SU-DHL-6 (cell line): ENCODE measurements around the gene ANKRD34A.

Source experiments
- H2AFZ ChIP-seq: fragments of 200-600 bp; sonication (generic); 2 replicates; pipeline ENCODE4 v1.6.1; 2014; ENCODE audit warnings: low read depth, mild to moderate bottlenecking, moderate library complexity, mixed read lengths, antibody characterized with exemption, low read length; ENCODE audit not compliant: severe bottlenecking
- H3F3A ChIP-seq: fragments of 200-600 bp; shearing (Covaris generic); 2 replicates; pipeline ENCODE4 v1.6.0; 2016; ENCODE audit warnings: antibody characterized with exemption, mild to moderate bottlenecking; ENCODE audit not compliant: insufficient read depth
- H3K27ac ChIP-seq: fragments of 200-600 bp; sonication (generic); 2 replicates; pipeline ENCODE4 v1.5.1; 2016; ENCODE audit warnings: low read depth, mild to moderate bottlenecking, low read length, moderate library complexity, mixed read lengths
- H3K27me3 ChIP-seq: fragments of 200-600 bp; sonication (generic), shearing (Covaris generic); 2 replicates; pipeline ENCODE4 v1.6.0; 2014; ENCODE audit warnings: mild to moderate bottlenecking, low read length
- H3K36me3 ChIP-seq: fragments of 200-600 bp; sonication (generic); 2 replicates; pipeline ENCODE4 v1.6.1; 2014; ENCODE audit warnings: mild to moderate bottlenecking, low read length, mixed read lengths
- H3K4me2 ChIP-seq: fragments of 300-600, 200-600 bp; shearing (Covaris generic), sonication (generic); 2 replicates; pipeline ENCODE4 v1.6.0; 2014; ENCODE audit warnings: low read length, low read depth, mild to moderate bottlenecking; ENCODE audit not compliant: poor library complexity, severe bottlenecking
- H3K4me3 ChIP-seq: fragments of 200-600 bp; sonication (generic); 2 replicates; pipeline ENCODE4 v1.5.1; 2014; ENCODE audit warnings: antibody characterized with exemption, low read length, mild to moderate bottlenecking, mixed read lengths; ENCODE audit not compliant: insufficient read depth, poor library complexity, severe bottlenecking
- H3K79me2 ChIP-seq: fragments of 200-600 bp; sonication (generic); 2 replicates; pipeline ENCODE4 v1.6.1; 2014; ENCODE audit warnings: mild to moderate bottlenecking, low read length, moderate library complexity; ENCODE audit not compliant: insufficient read depth
- H3K9ac ChIP-seq: fragments of 200-600 bp; sonication (generic); 2 replicates; pipeline ENCODE4 v1.7.0; 2014; ENCODE audit warnings: mild to moderate bottlenecking, low read length
- H3K9me2 ChIP-seq: fragments of 200-600 bp; sonication (generic); replicated peaks from 2 replicates; pipeline ENCODE4 v1.6.1; 2014; ENCODE audit warnings: low read length; ENCODE audit not compliant: insufficient read depth
- H3K9me3 ChIP-seq: fragments of 200-600 bp; sonication (generic); 2 replicates; pipeline ENCODE4 v1.6.1; 2014; ENCODE audit warnings: low read length, mixed read lengths; ENCODE audit not compliant: insufficient read depth
- H4K20me1 ChIP-seq: fragments of 200-600 bp; sonication (generic); 2 replicates; pipeline ENCODE4 v1.6.1; 2014; ENCODE audit warnings: low read depth, mild to moderate bottlenecking, antibody characterized with exemption, low read length, moderate library complexity, mixed read lengths
- CTCF ChIP-seq: fragments of 200-600 bp; sonication (generic); IDR thresholded peaks from one replicate; pipeline ENCODE4 v1.5.1; 2017; ENCODE audit warnings: antibody characterized with exemption, mild to moderate bottlenecking, low read length, moderate library complexity; ENCODE audit not compliant: insufficient read depth, poor library complexity, severe bottlenecking
- EZH2phosphoT487 ChIP-seq: fragments of 200-600 bp; sonication (generic), shearing (Covaris generic); conservative IDR thresholded peaks from 2 replicates; pipeline ENCODE4 v1.6.1; 2018; ENCODE audit warnings: mild to moderate bottlenecking, antibody characterized with exemption, low read length, moderate library complexity, mixed read lengths

Gene ANKRD34A

GRCh38 chr1:145999321-146000024, 35.1 kb upstream of the ANKRD34A start:
- H3K27ac ChIP-seq: peak overlapping the region; percentile 34

GRCh38 chr1:145997718-145998023, 33.3 kb upstream of the ANKRD34A start:
- H4K20me1 ChIP-seq: peaks cover 5% of the 10 kb centered on the region; the same call in 1 of the 2 replicates
- peaks cover 26% of the 10 kb centered on the region for H3K36me3 ChIP-seq
- peak overlapping the region; percentile 90 for H3K4me2 ChIP-seq
- peak overlapping the region; percentile 25; the same call in 1 of the 2 replicates for H3K27ac ChIP-seq
- H3K9me3 ChIP-seq: no peaks in the 10 kb centered on the region
- H2AFZ ChIP-seq: peak overlapping the region; percentile 87
- H3K9ac ChIP-seq: peak overlapping the region; percentile 94
- TF ChIP-seq CTCF: no peak
- no peak for TF ChIP-seq EZH2phosphoT487
- no peaks in the 10 kb centered on the region for H3K9me2 ChIP-seq
- H3K27me3 ChIP-seq: no peaks in the 10 kb centered on the region
- peaks cover 46% of the 10 kb centered on the region for H3F3A ChIP-seq
- peak overlapping the region; percentile 99 for H3K4me3 ChIP-seq
- H3K79me2 ChIP-seq: peaks cover 14% of the 10 kb centered on the region

More at GRCh38 chr1:145999321-146000024, 35.1 kb upstream of the ANKRD34A start:
- Histone ChIP-seq H3K36me3 (peaks cover 11% of the 10 kb centered on the region), H3K4me3 (no peak overlapping the region), H3K79me2 (peaks cover 14% of the 10 kb centered on the region), H3K9me3 (no peaks in the 10 kb centered on the region), H3K4me2 (peak overlapping the region; percentile 28), H3K27me3 (no peaks in the 10 kb centered on the region), H4K20me1 (peaks cover 5% of the 10 kb centered on the region; the same call in 1 of the 2 replicates), H2AFZ (peak overlapping the region; percentile 79), H3K9me2 (no peaks in the 10 kb centered on the region), H3F3A (peaks cover 28% of the 10 kb centered on the region), H3K9ac (peak overlapping the region; percentile 23; the same call in 1 of the 2 replicates)
- TF ChIP-seq EZH2phosphoT487 (no peak), CTCF (no peak)

- Histone ChIP-seq H3K27me3 (no peaks in the 10 kb centered on the region), H3K9ac (peak overlapping the region; percentile 94), H3K4me3 (peak overlapping the region; percentile 99), H3K9me2 (no peaks in the 10 kb centered on the region), H3K4me2 (peak overlapping the region; percentile 90), H3K79me2 (peaks cover 14% of the 10 kb centered on the region), H4K20me1 (peaks cover 5% of the 10 kb centered on the region; the same call in 1 of the 2 replicates), H3F3A (peaks cover 50% of the 10 kb centered on the region), H3K27ac (peak overlapping the region; percentile 80), H3K36me3 (peaks cover 26% of the 10 kb centered on the region), H2AFZ (peak overlapping the region; percentile 87), H3K9me3 (no peaks in the 10 kb centered on the region)
- TF ChIP-seq CTCF: no peak
- TF ChIP-seq EZH2phosphoT487: no peak
Measured at GRCh38 chr1:145997016-145997717, 32.8 kb upstream of the ANKRD34A start.
